Astrocyte of the cerebellum (primary cell): ENCODE measurements around the gene MCOLN2.

Experiments used
- DNase-seq: peaks from one replicate; pipeline ENCODE4 v3.0.0-alpha.2; 2011; ENCODE audit warnings: low read depth
- H3K4me3 ChIP-seq: 2 replicates; pipeline ENCODE4 v1.5.1; 2011; ENCODE audit warnings: mild to moderate bottlenecking, low read depth, low read length, moderate library complexity
- CTCF ChIP-seq: IDR thresholded peaks from 2 replicates; pipeline ENCODE4 v1.5.1; 2012; ENCODE audit warnings: low read length, low read depth, moderate library complexity, mild to moderate bottlenecking; ENCODE audit errors: missing control alignments
- in situ Hi-C: cut with HindIII; loops from 2 replicates; pipeline ENCODE4 v1.10.0; 2017; ENCODE audit warnings: low sequenced_read_pairs

MCOLN2 gene

GRCh38 chr1:84883286-84883685, 113.6 kb downstream of the MCOLN2 start:
- H3K4me3 ChIP-seq = no peak overlapping the region
- no peak for TF ChIP-seq CTCF
- in situ Hi-C loops = no loop called here
- no peak for DNase-seq

- in situ Hi-C loops = no loop called here
- no peak for DNase-seq
- no peak overlapping the region for H3K4me3 ChIP-seq
- TF ChIP-seq CTCF = no peak
Observed at GRCh38 chr1:84877592-84877991, 119.3 kb downstream of the MCOLN2 start.

- H3K4me3 ChIP-seq = no peak overlapping the region
- TF ChIP-seq CTCF = no peak
- no peak for DNase-seq
- in situ Hi-C loops = no loop called here
Observed at GRCh38 chr1:84876353-84876752, 120.6 kb downstream of the MCOLN2 start.
